Progenitor cell of endocrine pancreas (in vitro differentiated cells): ENCODE results near the gene IRGC. TPM values are rescaled to one million over a fixed set of nuclear protein-coding genes. Genes with fewer than 3 reads are reported as not detected.

Experiments used
- DNase-seq: peaks from one replicate; pipeline ENCODE4 v3.0.0; 2021; ENCODE audit warnings: low spot score; ENCODE audit not compliant: unreplicated experiment
- H3K27ac Mint-ChIP-seq: 2 replicates; pipeline ENCODE4 v1.8.0; 2021; ENCODE audit warnings: mild to moderate bottlenecking, moderate library complexity, mixed read lengths
- H3K27me3 Mint-ChIP-seq: 2 replicates; pipeline ENCODE4 v1.8.0; 2021; ENCODE audit warnings: mixed read lengths
- H3K36me3 Mint-ChIP-seq: 2 replicates; pipeline ENCODE4 v1.8.0; 2022; ENCODE audit warnings: mixed read lengths; ENCODE audit not compliant: insufficient read depth
- H3K4me1 Mint-ChIP-seq: 2 replicates; pipeline ENCODE4 v1.8.0; 2021; ENCODE audit warnings: low read depth, mixed read lengths
- H3K4me3 Mint-ChIP-seq: 2 replicates; pipeline ENCODE4 v1.8.0; 2021; ENCODE audit warnings: low read depth, mild to moderate bottlenecking, moderate library complexity, mixed read lengths
- H3K9me3 Mint-ChIP-seq: 2 replicates; pipeline ENCODE4 v1.8.0; 2021; ENCODE audit warnings: low read depth, mixed read lengths
- total RNA-seq: library from RNA; stranded (reverse); gene quantifications from 2 replicates; pipeline ENCODE4 v1.2.1, GENCODE V29; 2021
- TF ChIP-seq, protein P1 (sequence below): fragments of 200-600 bp; sonication (generic); IDR thresholded peaks from one replicate; pipeline ENCODE4 v1.5.0; 2021; ENCODE audit warnings: antibody characterized with exemption, mild to moderate bottlenecking; ENCODE audit not compliant: unreplicated experiment

IRGC gene
- total RNA-seq, 1 donor from 2014 or later, result not detected

DNA sequence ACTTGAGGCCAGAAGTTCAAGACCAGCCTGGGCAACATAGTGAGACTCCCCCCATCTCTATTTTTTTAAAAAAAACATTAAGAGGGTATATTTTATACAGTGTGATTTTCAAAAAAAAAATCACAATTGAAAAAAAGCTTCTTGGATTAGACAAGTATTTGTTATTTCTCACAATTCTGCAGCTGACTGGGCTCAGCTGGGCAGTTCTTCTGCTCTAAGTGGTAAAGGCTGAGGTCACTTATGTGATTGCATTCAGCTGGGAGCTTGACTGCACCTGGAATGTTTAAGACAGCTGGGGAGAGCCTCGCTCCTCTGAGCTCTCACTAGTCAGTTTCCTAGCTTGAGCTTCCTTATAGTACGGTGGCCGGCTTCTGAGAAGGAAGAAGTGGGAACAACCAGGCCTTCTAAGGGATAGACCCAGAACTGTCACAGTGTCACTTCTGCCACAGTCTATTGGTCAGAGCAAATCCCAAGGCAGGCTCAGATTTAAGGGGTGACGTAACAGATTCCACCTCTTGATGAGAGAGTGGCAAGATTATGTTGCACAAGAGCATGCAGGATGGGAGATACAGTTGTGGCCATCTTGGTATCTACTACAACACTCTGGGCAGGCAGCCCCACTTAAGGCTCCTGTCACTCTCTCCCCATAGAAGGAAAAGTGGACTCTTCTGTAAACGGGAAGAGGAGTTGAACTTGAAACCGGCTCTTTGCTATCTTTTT lies 19.7 kb upstream of the IRGC start:
- H3K4me1 Mint-ChIP-seq, result no peaks in the 10 kb centered on the region
- DNase-seq, result no peak
- no peaks in the 10 kb centered on the region for H3K36me3 Mint-ChIP-seq
- TF ChIP-seq, protein P1, sequence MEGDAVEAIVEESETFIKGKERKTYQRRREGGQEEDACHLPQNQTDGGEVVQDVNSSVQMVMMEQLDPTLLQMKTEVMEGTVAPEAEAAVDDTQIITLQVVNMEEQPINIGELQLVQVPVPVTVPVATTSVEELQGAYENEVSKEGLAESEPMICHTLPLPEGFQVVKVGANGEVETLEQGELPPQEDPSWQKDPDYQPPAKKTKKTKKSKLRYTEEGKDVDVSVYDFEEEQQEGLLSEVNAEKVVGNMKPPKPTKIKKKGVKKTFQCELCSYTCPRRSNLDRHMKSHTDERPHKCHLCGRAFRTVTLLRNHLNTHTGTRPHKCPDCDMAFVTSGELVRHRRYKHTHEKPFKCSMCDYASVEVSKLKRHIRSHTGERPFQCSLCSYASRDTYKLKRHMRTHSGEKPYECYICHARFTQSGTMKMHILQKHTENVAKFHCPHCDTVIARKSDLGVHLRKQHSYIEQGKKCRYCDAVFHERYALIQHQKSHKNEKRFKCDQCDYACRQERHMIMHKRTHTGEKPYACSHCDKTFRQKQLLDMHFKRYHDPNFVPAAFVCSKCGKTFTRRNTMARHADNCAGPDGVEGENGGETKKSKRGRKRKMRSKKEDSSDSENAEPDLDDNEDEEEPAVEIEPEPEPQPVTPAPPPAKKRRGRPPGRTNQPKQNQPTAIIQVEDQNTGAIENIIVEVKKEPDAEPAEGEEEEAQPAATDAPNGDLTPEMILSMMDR, result no peak
- H3K4me3 Mint-ChIP-seq, result no peak overlapping the region
- peaks cover 9% of the 10 kb centered on the region for H3K9me3 Mint-ChIP-seq
- H3K27me3 Mint-ChIP-seq, result peaks cover 59% of the 10 kb centered on the region
- H3K27ac Mint-ChIP-seq, result no peak overlapping the region

DNA sequence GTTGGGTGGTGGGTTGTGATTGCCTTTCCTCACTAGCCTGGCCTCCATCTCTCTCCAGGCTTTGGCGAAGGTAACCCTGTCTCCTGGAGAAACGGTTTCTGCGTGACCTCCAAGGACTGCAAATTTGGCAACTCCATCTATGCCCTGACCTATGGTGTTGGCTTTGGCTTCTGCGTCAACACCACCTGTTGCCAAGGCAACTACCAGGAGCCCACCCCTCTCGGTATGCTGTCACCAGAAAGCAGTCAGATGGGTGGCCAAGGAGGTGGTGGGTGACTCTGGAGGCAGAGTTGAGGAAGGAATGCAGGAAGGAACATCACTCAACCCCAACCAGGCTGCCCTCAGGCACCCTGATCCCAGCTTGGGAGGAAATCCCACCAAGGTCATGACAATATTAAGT lies 18.6 kb upstream of the IRGC start:
- H3K4me1 Mint-ChIP-seq, result no peaks in the 10 kb centered on the region
- H3K9me3 Mint-ChIP-seq, result peaks cover 2% of the 10 kb centered on the region
- H3K27me3 Mint-ChIP-seq, result peaks cover 63% of the 10 kb centered on the region
- H3K4me3 Mint-ChIP-seq, result no peak overlapping the region
- no peaks in the 10 kb centered on the region for H3K36me3 Mint-ChIP-seq
- TF ChIP-seq, protein P1, result no peak
- no peak for DNase-seq
- H3K27ac Mint-ChIP-seq, result no peak overlapping the region

DNA sequence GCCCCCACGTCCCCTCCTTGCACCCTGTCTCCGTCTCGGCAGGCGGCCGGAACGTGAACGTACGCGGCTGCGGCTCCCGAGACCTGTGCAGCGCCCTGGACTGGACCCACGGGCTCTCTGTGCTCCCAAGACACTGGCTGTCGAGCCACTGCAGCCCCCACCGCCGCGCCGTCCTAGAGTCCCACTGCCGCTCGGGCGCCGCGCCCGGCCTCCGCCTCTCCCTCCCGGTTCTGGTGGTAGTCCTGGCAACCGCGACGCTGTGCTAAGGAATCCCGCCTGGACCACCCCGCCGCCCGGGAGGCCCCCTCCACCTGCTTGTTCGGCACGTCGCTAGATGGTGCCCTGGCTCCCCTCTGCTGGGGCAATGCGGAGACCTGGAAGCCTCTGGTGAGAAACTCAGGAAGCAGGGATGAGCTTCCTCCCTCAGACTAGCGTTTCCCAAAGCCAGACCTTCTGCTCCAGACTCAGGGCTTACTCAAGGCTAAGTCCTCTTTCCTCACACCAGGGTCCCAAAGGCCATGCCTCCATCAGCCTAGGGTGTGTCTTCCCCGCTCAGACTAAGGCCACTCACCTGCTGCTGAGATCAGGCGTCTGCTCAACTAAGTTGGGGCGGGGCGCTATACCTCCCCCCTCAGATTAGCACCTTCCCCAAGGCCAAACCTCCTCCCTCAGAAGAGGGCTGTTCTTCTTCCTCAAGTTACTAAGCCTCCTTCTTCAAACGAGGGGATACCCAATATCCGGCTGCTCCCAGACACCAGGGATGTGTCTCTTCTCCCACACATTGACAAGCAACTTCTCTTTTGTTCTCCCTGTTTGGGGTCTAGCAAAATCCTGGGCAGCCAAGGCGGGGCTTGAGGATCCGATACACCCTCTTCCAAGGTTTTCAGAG lies 16.1 kb upstream of the IRGC start:
- peaks cover 3% of the 10 kb centered on the region for H3K4me1 Mint-ChIP-seq
- H3K4me3 Mint-ChIP-seq, result no peak overlapping the region
- no peaks in the 10 kb centered on the region for H3K9me3 Mint-ChIP-seq
- no peaks in the 10 kb centered on the region for H3K36me3 Mint-ChIP-seq
- TF ChIP-seq, protein P1, result no peak
- peak; percentile 30 for DNase-seq
- no peak overlapping the region for H3K27ac Mint-ChIP-seq
- peaks cover 53% of the 10 kb centered on the region for H3K27me3 Mint-ChIP-seq

DNA sequence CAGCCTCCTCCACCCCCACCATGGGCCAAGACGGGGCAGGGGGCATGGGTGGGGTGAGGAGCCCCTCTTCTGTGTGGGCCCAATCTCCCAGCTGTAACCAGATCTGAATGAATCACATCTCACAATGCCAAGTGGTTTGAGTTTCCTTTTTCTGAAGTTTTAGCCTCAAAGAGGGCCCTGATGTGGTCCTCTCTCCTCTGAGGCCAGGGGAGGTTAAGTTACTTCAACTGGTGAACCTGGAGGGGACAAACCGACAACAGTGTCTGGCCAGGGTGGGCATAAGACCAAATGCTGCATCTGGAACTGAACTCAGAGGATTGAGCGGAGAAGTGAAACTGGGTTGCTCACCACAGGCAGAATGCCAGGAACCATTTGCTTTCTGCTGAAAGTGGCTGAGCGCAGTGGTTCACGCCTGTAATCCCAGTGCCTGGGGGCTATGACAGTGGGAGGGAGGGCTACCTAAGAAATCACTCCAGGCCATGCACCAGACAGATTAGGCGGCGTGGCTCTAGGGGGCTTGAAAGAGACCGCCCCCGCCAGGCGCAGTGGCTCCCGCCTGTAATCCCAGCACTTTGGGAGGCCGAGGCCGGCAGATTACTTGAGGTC lies 15.4 kb upstream of the IRGC start:
- peaks cover 49% of the 10 kb centered on the region for H3K27me3 Mint-ChIP-seq
- TF ChIP-seq, protein P1, result no peak

DNA sequence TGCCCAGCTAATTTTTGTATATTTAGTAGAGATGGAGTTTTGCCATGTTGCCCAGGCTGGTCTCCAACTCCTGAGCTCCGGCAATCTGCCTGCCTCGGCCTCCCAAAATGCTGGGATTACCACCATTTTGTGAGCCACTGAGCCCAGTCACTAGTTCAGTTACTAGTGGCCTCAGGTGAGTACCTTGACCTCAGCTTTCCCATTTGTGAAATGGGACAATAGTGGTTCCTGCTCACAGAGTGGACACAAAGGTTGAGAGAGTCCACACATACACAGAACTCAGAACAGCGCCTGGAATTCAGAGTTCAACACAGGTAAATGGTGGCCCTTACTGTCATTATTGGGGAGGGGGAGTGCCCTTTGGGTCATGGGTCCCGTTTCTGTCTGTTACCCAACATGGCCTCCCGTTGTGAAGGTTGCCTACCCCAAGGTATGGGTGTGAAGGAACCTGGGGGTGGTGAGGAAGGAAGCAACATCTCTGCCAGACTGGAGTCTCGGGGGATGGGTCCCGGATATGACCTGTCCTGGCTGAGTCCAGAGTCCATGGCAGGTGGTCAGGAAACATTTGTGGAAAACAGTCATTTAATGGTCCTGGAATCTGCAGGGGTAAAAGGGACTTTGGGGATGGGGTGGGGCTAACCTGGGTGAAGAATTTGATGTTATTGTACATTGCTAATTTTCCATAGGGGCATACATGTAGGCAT lies 11.7 kb upstream of the IRGC start:
- H3K27ac Mint-ChIP-seq, result no peak overlapping the region

More for the DNA sequence above, 15.4 kb upstream of the IRGC start:
- H3K27ac Mint-ChIP-seq, result no peak overlapping the region
- H3K4me3 Mint-ChIP-seq, result no peak overlapping the region
- no peak for DNase-seq
- no peaks in the 10 kb centered on the region for H3K36me3 Mint-ChIP-seq
- peaks cover 4% of the 10 kb centered on the region for H3K4me1 Mint-ChIP-seq
- H3K9me3 Mint-ChIP-seq, result no peaks in the 10 kb centered on the region

More for the DNA sequence above, 11.7 kb upstream of the IRGC start:
- Mint-ChIP-seq H3K4me3 (no peak overlapping the region), H3K9me3 (no peaks in the 10 kb centered on the region), H3K36me3 (peaks cover under 1% of the 10 kb centered on the region), H3K4me1 (peaks cover 4% of the 10 kb centered on the region), H3K27me3 (peaks cover 21% of the 10 kb centered on the region)
- TF ChIP-seq, protein P1, result no peak
- DNase-seq, result no peak
